GM23248 (cell line): ENCODE data around the gene KIF16B. TPM values are rescaled to one million over a fixed set of nuclear protein-coding genes. Genes with fewer than 3 reads are reported as not detected.

ENCODE experiments used
- DNase-seq: peaks from one replicate; pipeline ENCODE4 v3.0.0-alpha.2; 2015
- H2AFZ ChIP-seq: fragments of 200-600 bp; sonication (generic); 2 replicates; pipeline ENCODE4 v1.6.1; 2016; ENCODE audit warnings: antibody characterized with exemption
- H3F3A ChIP-seq: fragments of 200-600 bp; sonication (generic); 2 replicates; pipeline ENCODE4 v1.6.1; 2016; ENCODE audit warnings: mild to moderate bottlenecking, antibody characterized with exemption, mixed run types; ENCODE audit not compliant: insufficient read depth
- H3K27ac ChIP-seq: fragments of 200-600 bp; sonication (generic); 2 replicates; pipeline ENCODE4 v1.5.1; 2016; ENCODE audit warnings: mild to moderate bottlenecking
- H3K27me3 ChIP-seq: fragments of 200-600 bp; sonication (generic); replicated peaks from 2 replicates; pipeline ENCODE4 v1.6.1; 2016; ENCODE audit warnings: mild to moderate bottlenecking; ENCODE audit not compliant: insufficient read depth
- H3K36me3 ChIP-seq: fragments of 200-600 bp; sonication (generic); 2 replicates; pipeline ENCODE4 v1.6.1; 2016; ENCODE audit warnings: low read depth, mild to moderate bottlenecking
- H3K4me1 ChIP-seq: fragments of 200-600 bp; sonication (generic); 2 replicates; pipeline ENCODE4 v1.6.1; 2016; ENCODE audit warnings: mild to moderate bottlenecking; ENCODE audit not compliant: insufficient read depth
- H3K4me2 ChIP-seq: fragments of 200-600 bp; sonication (generic); one replicate; pipeline ENCODE4 v1.6.1; 2016; ENCODE audit warnings: mild to moderate bottlenecking; ENCODE audit not compliant: unreplicated experiment
- H3K4me3 ChIP-seq: fragments of 200-600 bp; sonication (generic); 2 replicates; pipeline ENCODE4 v1.5.1; 2016; ENCODE audit warnings: mild to moderate bottlenecking
- H3K79me2 ChIP-seq: fragments of 200-600 bp; sonication (generic); 2 replicates; pipeline ENCODE4 v1.6.1; 2016; ENCODE audit warnings: mild to moderate bottlenecking; ENCODE audit not compliant: insufficient read depth
- H3K9ac ChIP-seq: fragments of 200-600 bp; sonication (generic); 2 replicates; pipeline ENCODE4 v1.6.1; 2016; ENCODE audit warnings: mild to moderate bottlenecking
- H3K9me2 ChIP-seq: fragments of 200-600 bp; sonication (generic); 2 replicates; pipeline ENCODE4 v1.6.1; 2016; ENCODE audit warnings: mixed run types, mild to moderate bottlenecking, moderate library complexity; ENCODE audit not compliant: insufficient read depth
- H3K9me3 ChIP-seq: fragments of 200-600 bp; sonication (generic); one replicate; pipeline ENCODE4 v1.6.1; 2017; ENCODE audit warnings: low read depth
- H4K20me1 ChIP-seq: fragments of 200-600 bp; sonication (generic); 2 replicates; pipeline ENCODE4 v1.6.0; 2016; ENCODE audit not compliant: insufficient read depth
- EZH2 ChIP-seq: fragments of 200-600 bp; sonication (generic); IDR thresholded peaks from 2 replicates; pipeline ENCODE4 v1.6.1; 2018; ENCODE audit warnings: antibody characterized with exemption, mild to moderate bottlenecking; ENCODE audit not compliant: insufficient read depth, poor library complexity, severe bottlenecking
- EZH2phosphoT487 ChIP-seq: fragments of 200-600 bp; sonication (generic); IDR thresholded peaks from 2 replicates; pipeline ENCODE4 v1.6.1; 2018; ENCODE audit warnings: antibody characterized with exemption, moderate library complexity, mild to moderate bottlenecking, low read depth; ENCODE audit not compliant: insufficient read depth
- WGBS, 2 experiments: methylation state at CpG; one replicate each; pipeline ENCODE4 v1.1.6; 2015 to 2017; ENCODE audit warnings: low lambda C conversion rate in 2 of 2, low coverage in 1 of 2; ENCODE audit errors: missing lambda C conversion rate in 2 of 2; 5-methylcytosine and 5-hydroxymethylcytosine counted together
- in situ Hi-C: fragments of 300-500 bp; cut with MboI; formaldehyde crosslinking; loops from 2 replicates; pipeline ENCODE4 v1.15.0; 2020
- polyA plus RNA-seq: library from polyadenylated mRNA; unstranded; fragments of >200 nt; fragmentation: Nextera tagmentation; extraction: Ambion mirVana; gene quantifications from 2 replicates; pipeline ENCODE4 v1.2.1, GENCODE V29; 2016
- total RNA-seq: library from RNA; depleted of rRNA; stranded (reverse); fragments of >200 nt; shearing (Covaris generic); gene quantifications from 2 replicates; pipeline ENCODE4 v1.2.3, GENCODE V29; 2014

Gene KIF16B
- total and polyA plus RNA-seq, 2 experiments from 2014 or later = 1.7 to 2.6 TPM

DNA sequence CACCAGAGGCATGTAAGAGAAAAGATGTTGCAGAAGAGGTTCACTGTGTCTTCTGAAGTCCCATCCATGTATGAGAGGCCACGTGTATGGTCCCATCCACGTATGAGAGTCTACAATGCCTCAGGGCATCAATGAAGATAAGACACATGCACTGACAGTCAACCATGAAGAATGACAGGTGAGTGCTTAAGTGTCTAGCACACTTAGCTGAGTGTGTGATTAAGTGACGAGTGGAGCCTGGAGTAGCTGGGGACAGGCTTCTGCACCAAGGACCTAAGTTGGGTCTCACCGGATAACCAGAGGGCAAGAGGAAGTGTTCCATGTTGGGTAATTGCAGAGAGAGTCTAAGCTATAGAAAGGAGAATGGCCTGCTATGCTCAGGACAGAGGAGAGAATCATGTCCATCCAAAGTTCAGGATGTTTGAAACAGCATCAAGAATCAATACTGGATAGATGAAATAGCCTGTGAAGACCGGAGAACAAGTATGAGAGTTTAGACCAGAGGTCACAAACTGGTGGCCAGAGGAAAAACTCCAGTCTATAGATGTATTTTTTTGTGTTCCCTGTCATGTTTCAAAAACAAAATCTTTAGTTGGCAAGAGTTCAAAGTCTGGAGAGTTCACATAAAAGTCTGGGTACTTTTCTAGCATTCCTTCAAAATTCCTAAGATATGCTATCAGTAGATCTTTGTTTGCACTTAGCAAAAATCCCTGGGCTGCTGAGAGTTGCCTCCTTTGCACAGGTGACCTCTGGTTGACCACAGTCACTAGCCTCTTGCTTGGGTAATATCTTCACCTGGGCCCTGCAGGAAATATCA is 165.8 kb downstream of the KIF16B start:
- 74 to 79% methylated on average over 5 of the region's 5 CpGs for WGBS, 2 experiments
- no peak for TF ChIP-seq EZH2phosphoT487
- no peak for TF ChIP-seq EZH2
- DNase-seq = no peak
- no peak overlapping the region for H3K27ac ChIP-seq
- H3K36me3 ChIP-seq = no peaks in the 10 kb centered on the region
- no peaks in the 10 kb centered on the region for H4K20me1 ChIP-seq
- no peaks in the 10 kb centered on the region for H3K9me3 ChIP-seq
- no peaks in the 10 kb centered on the region for H3K27me3 ChIP-seq
- no peak overlapping the region for H3K4me3 ChIP-seq
- no peak overlapping the region for H3K4me2 ChIP-seq
- no peaks in the 10 kb centered on the region for H3F3A ChIP-seq
- H3K9me2 ChIP-seq = no peaks in the 10 kb centered on the region
- no peaks in the 10 kb centered on the region for H3K79me2 ChIP-seq
- H3K9ac ChIP-seq = no peak overlapping the region
- no peak overlapping the region for H2AFZ ChIP-seq
- no peaks in the 10 kb centered on the region for H3K4me1 ChIP-seq
- in situ Hi-C loops = no loop called here

DNA sequence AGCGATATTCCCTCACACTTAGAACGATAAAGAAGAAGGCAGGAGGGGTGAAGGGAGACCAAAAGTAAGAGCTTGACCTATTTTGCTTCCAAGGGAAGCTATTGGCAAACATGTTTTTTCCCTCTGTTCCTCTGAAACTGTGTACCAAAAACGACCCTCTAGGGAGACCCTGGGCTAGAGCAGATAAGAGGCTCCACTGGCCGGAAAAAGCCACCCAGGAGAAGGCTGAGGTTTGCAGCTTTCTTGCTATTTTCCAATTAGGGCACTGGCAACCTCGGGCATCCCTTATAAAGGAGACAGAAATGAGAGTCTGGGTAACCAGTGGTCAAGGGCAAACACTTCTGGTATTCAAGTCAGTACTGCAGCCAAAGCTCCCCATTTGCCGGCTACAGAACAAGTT is 168.0 kb downstream of the KIF16B start:
- H3K27me3 ChIP-seq = no peaks in the 10 kb centered on the region
- whole genome bisulfite sequencing, 2 experiments = 71 to 72% methylated on average over 6 of the region's 6 CpGs
- H3K4me1 ChIP-seq = no peaks in the 10 kb centered on the region
- DNase-seq = no peak
- H3K4me2 ChIP-seq = no peak overlapping the region
- no peak overlapping the region for H2AFZ ChIP-seq
- no peaks in the 10 kb centered on the region for H3K79me2 ChIP-seq
- in situ Hi-C loops = no loop called here
- no peaks in the 10 kb centered on the region for H3K9me2 ChIP-seq
- no peaks in the 10 kb centered on the region for H3K9me3 ChIP-seq
- H3K36me3 ChIP-seq = no peaks in the 10 kb centered on the region
- H3K27ac ChIP-seq = no peak overlapping the region
- H3K4me3 ChIP-seq = no peak overlapping the region
- no peak overlapping the region for H3K9ac ChIP-seq
- no peaks in the 10 kb centered on the region for H4K20me1 ChIP-seq
- no peak for TF ChIP-seq EZH2phosphoT487
- TF ChIP-seq EZH2 = no peak
- no peaks in the 10 kb centered on the region for H3F3A ChIP-seq

DNA sequence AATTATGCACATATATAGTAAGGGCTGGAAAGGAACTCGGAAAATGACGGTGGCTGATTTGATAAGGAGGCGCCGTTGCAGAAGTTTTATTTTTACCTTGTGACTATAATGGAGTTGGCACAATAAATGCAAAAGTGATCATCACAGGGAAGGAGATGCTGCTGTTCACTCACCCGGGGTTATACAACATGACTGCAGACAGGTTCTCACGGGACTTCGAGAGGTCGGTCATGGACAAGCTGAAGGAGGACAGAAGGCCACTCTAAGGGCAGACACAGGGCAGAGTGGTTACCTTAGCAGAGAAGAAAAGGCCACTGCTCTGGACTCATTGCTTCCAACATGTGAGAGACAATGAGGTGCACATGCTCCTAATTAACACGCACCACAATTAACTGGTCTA is 168.6 kb downstream of the KIF16B start:
- H3K4me2 ChIP-seq = no peak overlapping the region
- no peaks in the 10 kb centered on the region for H3K9me3 ChIP-seq
- H3K4me3 ChIP-seq = no peak overlapping the region
- no peak for DNase-seq
- in situ Hi-C loops = no loop called here
- no peak overlapping the region for H3K9ac ChIP-seq
- H3K27ac ChIP-seq = no peak overlapping the region
- H3K9me2 ChIP-seq = no peaks in the 10 kb centered on the region
- TF ChIP-seq EZH2 = no peak
- no peak for TF ChIP-seq EZH2phosphoT487
- WGBS, 2 experiments = 94 to 95% methylated on average over 9 of the region's 9 CpGs
- H3K36me3 ChIP-seq = no peaks in the 10 kb centered on the region
- H2AFZ ChIP-seq = no peak overlapping the region
- no peaks in the 10 kb centered on the region for H4K20me1 ChIP-seq
- no peaks in the 10 kb centered on the region for H3K27me3 ChIP-seq
- no peaks in the 10 kb centered on the region for H3F3A ChIP-seq
- H3K79me2 ChIP-seq = no peaks in the 10 kb centered on the region
- H3K4me1 ChIP-seq = no peaks in the 10 kb centered on the region

DNA sequence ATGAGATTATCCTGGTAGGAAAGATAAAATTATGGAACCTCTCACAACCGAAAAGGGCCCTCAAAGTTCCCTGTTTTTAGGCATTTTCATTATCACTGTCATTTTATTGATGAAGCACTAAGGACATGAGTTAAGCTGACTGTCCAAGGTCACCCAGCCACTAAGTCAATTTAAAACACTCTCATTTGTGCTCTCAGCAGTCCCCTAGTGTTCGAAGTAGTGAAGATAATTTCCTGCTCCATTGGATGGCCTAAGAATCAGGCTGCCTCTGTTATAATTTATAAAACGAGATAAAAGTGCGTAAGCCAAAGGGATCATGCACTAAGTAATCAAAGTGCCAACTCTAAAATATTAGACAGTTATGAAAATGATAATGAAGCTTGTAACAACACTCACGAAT is 169.1 kb downstream of the KIF16B start:
- no peak overlapping the region for H3K27ac ChIP-seq
- H3K4me1 ChIP-seq = no peaks in the 10 kb centered on the region
- no peak overlapping the region for H3K4me2 ChIP-seq
- no peaks in the 10 kb centered on the region for H3K9me3 ChIP-seq
- in situ Hi-C loops = no loop called here
- H3K79me2 ChIP-seq = no peaks in the 10 kb centered on the region
- no peaks in the 10 kb centered on the region for H3K36me3 ChIP-seq
- no peaks in the 10 kb centered on the region for H3K27me3 ChIP-seq
- DNase-seq = no peak
- no peak overlapping the region for H3K9ac ChIP-seq
- no peaks in the 10 kb centered on the region for H3F3A ChIP-seq
- H4K20me1 ChIP-seq = no peaks in the 10 kb centered on the region
- no peak overlapping the region for H2AFZ ChIP-seq
- no peaks in the 10 kb centered on the region for H3K9me2 ChIP-seq
- no peak overlapping the region for H3K4me3 ChIP-seq
- no peak for TF ChIP-seq EZH2phosphoT487
- TF ChIP-seq EZH2 = no peak
- WGBS, 2 experiments = 74 to 83% methylated on average over 5 of the region's 5 CpGs
